ENCODE data around the gene GAS2L3. TPM values are rescaled to one million over a fixed set of nuclear protein-coding genes. Genes with fewer than 3 reads are reported as not detected.

GAS2L3 gene
- total and polyA plus RNA-seq, 2 of the 8 experiments (the other 6 are each of a cell fraction or from before 2014, with no cell fraction given), result 2.1 to 19.3 TPM

GRCh38 chr12:100646896-100647295 lies 73.4 kb downstream of the GAS2L3 start:
- H3K79me2 ChIP-seq (ENCODE audit: control insufficient read depth in 1 of 2, insufficient read depth in 2 of 2, low read length in 2 of 2), result no peaks in the 10 kb centered on the region
- DNase-seq (ENCODE audit: low read depth in 1 of 2, low spot score in 2 of 2) (no peak), FAIRE-seq (no peak)
- WGBS, 2 experiments (ENCODE audit: extremely low coverage in 1 of 2, insufficient coverage in 1 of 2, insufficient read length in 1 of 2, insufficient replicate concordance in 2 of 2, low coverage in 1 of 2, low lambda C conversion rate in 2 of 2, missing lambda C conversion rate in 1 of 2), result 98% methylated on average over 8 of the region's 8 CpGs; no CpG with 5 or more reads in 1 of the 2 experiments
- no peak overlapping the region for H3K4me2 ChIP-seq (ENCODE audit: insufficient read depth in 1 of 2, low read depth in 2 of 2, low read length in 2 of 2)
- ChIA-PET POLR2A (ENCODE audit: partially characterized antibody) (no interaction called here), CTCF (ENCODE audit: partially characterized antibody) (interaction anchor here (1.2 kb wide), 1 partner anchor 26 kb away, joined by 3 read pairs; no protein-coding TSS in a partner anchor)
- H3K23ac ChIP-seq (ENCODE audit: insufficient read length), result no peak overlapping the region
- no peak overlapping the region for H4K5ac ChIP-seq (ENCODE audit: insufficient read length, low read depth, low read length)
- no peaks in the 10 kb centered on the region for H3K79me1 ChIP-seq (ENCODE audit: low read depth, low read length)
- H3K9ac ChIP-seq (replicated peaks in 1 of 4; ENCODE audit: extremely low read depth in 1 of 4, low read depth in 3 of 4, low read length in 3 of 4), result no peak overlapping the region
- no peak overlapping the region for H3K14ac ChIP-seq (ENCODE audit: insufficient read length)
- peaks cover 0 to 3% (median 0%) of the 10 kb centered on the region in 4 experiments; a peak in 2 of 8 replicates for H3K36me3 ChIP-seq (ENCODE audit: control insufficient read depth in 2 of 4, insufficient read depth in 4 of 4, low read length in 3 of 4)
- H2BK12ac ChIP-seq (ENCODE audit: low read depth, low read length), result no peak overlapping the region
- no peak overlapping the region for H3K4me3 ChIP-seq (ENCODE audit: extremely low read depth in 1 of 4, insufficient read depth in 2 of 4, low read depth in 3 of 4, low read length in 4 of 4)
- no peak overlapping the region for H4K91ac ChIP-seq (replicated peaks; ENCODE audit: insufficient read length, low read length)
- H4K8ac ChIP-seq (ENCODE audit: extremely low read depth, insufficient read depth, low read length), result no peak overlapping the region
- H3K23me2 ChIP-seq (ENCODE audit: low read depth, low read length), result no peaks in the 10 kb centered on the region
- no peak overlapping the region for H2AFZ ChIP-seq (ENCODE audit: low read length)
- no peaks in the 10 kb centered on the region for H3K4me1 ChIP-seq (replicated peaks in 1 of 4; ENCODE audit: control insufficient read depth in 3 of 4, insufficient read depth in 4 of 4, low read length in 3 of 4)
- H3K27ac ChIP-seq (ENCODE audit: low read depth, low read length), result no peak overlapping the region
- no peaks in the 10 kb centered on the region for H4K20me1 ChIP-seq (replicated peaks in 1 of 2; ENCODE audit: control insufficient read depth in 1 of 2, insufficient read depth in 2 of 2, low read length in 2 of 2)
- no peak overlapping the region for H2BK20ac ChIP-seq (ENCODE audit: low read length)
- peaks cover 10 to 17% of the 10 kb centered on the region in 2 experiments for H3K9me3 ChIP-seq (ENCODE audit: insufficient read depth in 2 of 2, low read depth in 1 of 2, low read length in 1 of 2)
- H3K27me3 ChIP-seq (replicated peaks in 1 of 4; ENCODE audit: control insufficient read depth in 3 of 4, extremely low read depth in 1 of 4, insufficient read depth in 3 of 4, low read length in 3 of 4), result no peaks in the 10 kb centered on the region
- no peak overlapping the region for H2BK15ac ChIP-seq (ENCODE audit: low read length)
- H2BK5ac ChIP-seq (ENCODE audit: low read depth, low read length), result no peak overlapping the region
- no peak overlapping the region for H2AK5ac ChIP-seq (ENCODE audit: low read depth, low read length)
- no peak overlapping the region for H3K56ac ChIP-seq (replicated peaks; ENCODE audit: insufficient read length, low read depth, low read length)
- H2BK120ac ChIP-seq (replicated peaks; ENCODE audit: low read depth, low read length), result no peak overlapping the region
- H3K4ac ChIP-seq (replicated peaks; ENCODE audit: insufficient read length, low read depth, low read length), result no peak overlapping the region
- no peak overlapping the region for H3K18ac ChIP-seq (ENCODE audit: extremely low read depth, low read length)
- TF ChIP-seq EZH2 (IDR thresholded peaks at IDR 0.05; ENCODE audit: low read depth, low read length, severe bottlenecking), result no peak
- TF ChIP-seq BRCA1 (IDR thresholded peaks at IDR 0.05; ENCODE audit: low read depth, low read length), result no peak
- TF ChIP-seq CEBPB (IDR thresholded peaks at IDR 0.05; ENCODE audit: low read depth, low read length), result no peak
- TF ChIP-seq CHD2 (IDR thresholded peaks at IDR 0.05; ENCODE audit: low read length), result no peak
- TF ChIP-seq SP2 (IDR thresholded peaks at IDR 0.05; ENCODE audit: low read length), result no peak
- no peak for TF ChIP-seq MAFK (IDR thresholded peaks at IDR 0.05; ENCODE audit: low read depth, low read length)
- TF ChIP-seq RAD21 (IDR thresholded peaks at IDR 0.05 in 1 of 2, conservative IDR thresholded peaks at IDR 0.05 in 1 of 2; ENCODE audit: low read depth in 2 of 2, low read length in 2 of 2), result no peak
- no peak for TF ChIP-seq ATF2 (IDR thresholded peaks at IDR 0.05; ENCODE audit: low read length)
- no peak for TF ChIP-seq FOSL1 (IDR thresholded peaks at IDR 0.05; ENCODE audit: insufficient read depth, low read depth, low read length)
- no peak for TF ChIP-seq CTCF (IDR thresholded peaks at IDR 0.05; ENCODE audit: control extremely low read depth in 1 of 3, insufficient read depth in 1 of 3, low read depth in 1 of 3, low read length in 3 of 3)
